Cardiac fibroblast (primary cell): Measurements from ENCODE around the gene ZCCHC24.

Source experiments
- DNase-seq, 2 donors: peaks; one replicate each; pipeline versions ENCODE4 v3.0.0 to v3.0.0-alpha.2; 2010; ENCODE audit warnings: low read depth in 2 of 2
- H3K4me3 ChIP-seq, 2 donors: replicated peaks in 1 of 2; 1 replicate in 1 of 2; 2 replicates in 1 of 2; pipeline ENCODE4 v1.5.1; 2011; ENCODE audit warnings: low read depth in 2 of 2, low read length in 2 of 2, mild to moderate bottlenecking in 2 of 2, moderate library complexity in 1 of 2
- CTCF ChIP-seq: IDR thresholded peaks from one replicate; pipeline ENCODE4 v1.5.1; 2011; ENCODE audit warnings: low read depth, mild to moderate bottlenecking, low read length, inconsistent platforms

Gene ZCCHC24

DNA sequence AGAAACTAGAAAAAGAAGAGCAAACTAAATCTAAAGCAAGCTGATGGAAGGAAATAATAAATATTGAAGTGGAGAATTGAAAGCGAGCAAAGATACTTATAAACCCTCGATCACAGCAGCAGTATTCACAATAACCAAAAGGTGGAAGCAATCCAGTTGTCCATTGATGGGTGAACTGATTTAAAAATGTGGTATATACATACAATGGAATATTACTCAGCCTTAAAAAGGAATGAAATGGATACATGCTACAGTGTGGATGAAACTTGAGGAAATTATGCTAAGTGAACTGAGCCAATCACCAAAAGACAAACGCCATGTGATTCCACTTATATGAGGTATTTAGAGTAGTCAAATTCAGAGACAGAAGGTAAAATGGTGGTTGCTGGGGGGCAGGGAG, 17.5 kb downstream of the ZCCHC24 start:
- no peak for DNase-seq
- no peak for TF ChIP-seq CTCF
- no peak overlapping the region for H3K4me3 ChIP-seq

DNA sequence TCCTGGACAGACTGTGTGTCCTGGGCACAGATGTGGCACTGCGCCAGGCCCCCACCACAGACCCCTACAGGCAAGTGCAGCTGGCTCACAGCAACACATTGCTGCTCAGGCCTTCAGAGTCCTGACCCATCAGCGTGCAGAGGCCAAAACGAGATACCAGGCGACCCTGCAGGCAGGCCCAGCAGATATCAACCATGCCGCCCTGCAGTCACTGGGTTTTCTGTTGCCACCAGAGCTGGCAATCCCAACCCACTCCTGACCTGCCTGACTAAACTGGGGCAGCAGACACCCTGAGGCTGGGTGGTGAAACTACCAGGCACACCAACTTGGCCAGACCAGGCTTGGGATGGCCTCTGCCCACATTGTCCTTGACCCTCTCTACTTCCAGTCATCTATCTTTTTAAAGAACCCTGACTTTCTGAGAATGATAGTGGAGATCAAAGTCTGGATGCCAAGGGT, 20.3 kb downstream of the ZCCHC24 start:
- DNase-seq = no peak
- no peak for TF ChIP-seq CTCF
- H3K4me3 ChIP-seq = no peak overlapping the region

GRCh38 chr10:79424221-79425073, 21.0 kb downstream of the ZCCHC24 start:
- H3K4me3 ChIP-seq = no peak overlapping the region
- peak in 1 of 2 donors; percentile 58 for DNase-seq
- TF ChIP-seq CTCF = no peak

DNA sequence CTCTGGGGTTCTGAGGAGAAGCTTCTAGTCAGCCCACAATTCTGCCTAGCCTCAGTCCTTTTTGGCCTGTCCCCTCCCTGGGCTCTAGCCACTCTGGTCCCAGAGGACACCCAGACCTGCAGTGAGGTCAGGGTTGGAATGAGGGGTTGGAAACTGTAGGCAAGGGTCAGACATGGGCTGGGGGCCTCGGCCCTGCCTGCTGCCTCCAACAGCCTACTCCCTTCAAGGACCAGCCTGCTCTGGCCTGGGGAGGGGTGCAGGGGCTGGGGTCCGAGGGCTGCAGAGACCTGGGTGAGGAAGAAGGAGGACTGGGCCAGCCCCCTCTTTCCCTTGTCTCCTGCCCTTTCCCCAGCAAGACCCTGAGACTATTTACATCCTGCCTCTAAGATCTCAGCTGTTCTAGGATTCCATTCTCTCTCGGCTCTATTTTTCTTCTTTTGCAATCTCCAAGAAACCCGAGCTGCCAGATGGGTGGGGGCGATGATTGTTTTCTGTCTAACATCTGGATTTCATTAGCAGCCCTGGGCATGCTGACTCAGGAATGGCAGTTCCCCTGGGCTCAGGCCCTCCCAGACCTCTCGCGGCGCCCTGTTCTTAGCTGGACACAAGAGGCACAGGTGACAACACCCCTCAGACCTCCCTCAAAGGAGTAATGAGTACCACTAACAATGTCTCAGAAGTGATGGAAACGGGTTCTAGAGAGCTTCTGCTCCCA, 23.1 kb downstream of the ZCCHC24 start:
- DNase-seq = peak; percentile 93 to 96
- no peak for TF ChIP-seq CTCF
- no peak overlapping the region for H3K4me3 ChIP-seq

DNA sequence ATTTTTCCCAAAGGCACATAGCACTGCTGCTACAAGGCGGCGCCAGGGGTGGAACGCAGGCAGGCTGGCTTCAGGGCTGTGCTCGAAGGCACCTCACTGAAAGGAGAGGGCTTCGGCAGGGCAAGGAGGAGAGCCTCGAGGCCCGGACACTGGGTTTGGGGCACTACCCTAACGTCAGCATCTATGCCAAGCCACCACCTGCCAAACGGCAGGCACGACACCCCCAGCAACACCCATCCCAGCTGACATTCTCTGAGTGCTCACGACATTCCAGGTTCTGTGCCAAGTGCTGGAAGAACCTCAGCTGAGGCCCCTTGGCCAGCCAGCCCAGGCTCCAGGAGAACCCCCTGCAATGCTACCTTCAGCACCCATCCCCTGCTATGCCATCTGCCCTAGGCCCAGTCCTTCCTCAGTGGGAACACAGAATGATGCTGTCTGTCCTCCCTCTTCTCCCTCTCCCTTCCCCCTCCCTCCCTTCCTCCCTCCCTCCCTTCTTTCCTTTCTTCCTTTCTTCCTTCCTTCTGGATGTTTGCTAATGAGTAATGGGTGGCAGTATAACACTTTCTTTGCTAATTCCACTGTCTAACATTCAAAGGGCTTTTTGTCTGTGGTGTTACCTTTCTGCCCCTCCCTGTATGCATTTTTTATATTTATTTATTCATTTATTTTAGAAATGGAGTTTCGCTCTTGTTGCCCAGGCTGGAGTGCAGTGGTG, 24.3 kb downstream of the ZCCHC24 start:
- H3K4me3 ChIP-seq = no peak overlapping the region
- no peak for DNase-seq
- TF ChIP-seq CTCF = no peak

GRCh38 chr10:79418886-79419595, 26.4 kb downstream of the ZCCHC24 start:
- no peak for TF ChIP-seq CTCF
- H3K4me3 ChIP-seq = no peak overlapping the region
- no peak for DNase-seq
